Non-pigmented ciliary epithelial cell (primary cell): ENCODE measurements around the gene OR4C3.
"Not testable (repeated sequence)": the region's sequence is repeated elsewhere in the genome, so short reads cannot be mapped to it uniquely, and the experiment has no call there.

Experiments
- DNase-seq: peaks from one replicate; pipeline ENCODE4 v3.0.0-alpha.2; 2010; ENCODE audit warnings: low read depth

OR4C3 gene

GRCh38 chr11:48324620-48325019, at the start of gene OR4C3:
Gene OR4C3 (plus strand): TSS chr11:48324920. CDS start chr11:48325022, 102 bp downstream.
- DNase-seq: not testable (repeated sequence)

GRCh38 chr11:48305923-48306322, 18.8 kb upstream of the OR4C3 start, which contains the start of gene OR4S1:
Gene OR4S1 (plus strand): TSS chr11:48306223. CDS start chr11:48306223, 0 bp downstream.
- DNase-seq: no peak

GRCh38 chr11:48307760-48308386, 16.8 kb upstream of the OR4C3 start:
- DNase-seq: peak; percentile 8

- DNase-seq: not testable (repeated sequence)
These were observed 11.1 kb upstream of the OR4C3 start for GRCh38 chr11:48313590-48313989.

DNA sequence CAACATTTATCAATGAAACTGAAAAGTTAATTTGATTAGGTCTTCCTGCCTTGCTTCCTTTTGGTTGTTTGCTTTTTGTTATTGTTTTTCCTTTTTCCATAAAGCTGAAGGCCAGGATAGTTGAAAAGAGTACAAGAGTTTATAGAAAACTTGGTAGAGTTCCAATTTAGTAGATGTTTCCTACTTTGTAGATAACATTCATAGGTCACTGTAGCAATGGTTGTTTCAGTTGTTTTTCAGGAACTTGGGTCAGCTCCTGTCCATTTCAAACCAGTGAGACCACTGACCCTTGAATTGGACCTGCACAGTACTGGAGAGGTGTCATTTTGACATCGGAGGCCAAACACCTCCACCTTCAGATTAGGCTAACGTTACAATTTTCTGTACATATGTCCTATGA, 4.9 kb upstream of the OR4C3 start:
- DNase-seq: not testable (repeated sequence)

DNA sequence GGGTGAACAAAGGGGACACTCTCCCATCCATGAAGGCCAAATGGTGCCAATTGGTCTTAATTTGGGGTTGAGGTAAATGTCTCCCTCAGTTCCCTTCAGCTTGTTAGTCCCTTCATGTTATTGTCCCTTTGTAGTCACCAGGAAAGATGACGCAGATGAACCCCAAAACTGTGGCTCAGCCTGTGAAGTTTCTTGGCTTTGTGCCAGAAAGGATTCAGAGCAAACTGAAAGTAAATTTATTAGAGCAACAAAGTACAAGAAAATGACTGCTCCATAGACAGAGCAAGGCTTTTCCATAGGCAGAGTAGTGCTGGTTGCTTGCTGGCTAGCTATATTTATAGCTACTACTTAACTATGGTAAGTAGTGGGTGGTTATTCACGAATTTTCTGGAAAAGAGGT, 16.7 kb downstream of the OR4C3 start:
- DNase-seq: no peak

DNA sequence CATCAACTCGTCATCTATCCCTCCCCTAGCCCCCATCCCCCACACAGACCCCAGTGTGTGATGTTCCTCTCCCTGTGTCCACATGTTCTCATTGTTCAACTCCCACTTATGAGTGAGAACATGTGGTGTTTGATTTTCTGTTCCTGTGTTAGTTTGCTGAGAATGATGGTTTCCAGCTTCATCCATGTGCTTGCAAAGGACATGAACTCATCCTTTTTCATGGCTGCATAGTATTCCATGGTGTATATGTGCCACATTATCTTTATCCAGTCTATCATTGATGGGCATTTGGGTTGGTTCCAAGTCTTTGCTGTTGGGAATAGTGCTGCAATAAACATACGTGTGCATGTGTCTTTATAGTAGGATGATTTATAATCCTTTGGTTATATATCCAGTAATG, 17.8 kb downstream of the OR4C3 start:
- not testable (repeated sequence) for DNase-seq

GRCh38 chr11:48346286-48346685, 21.6 kb downstream of the OR4C3 start:
- not testable (repeated sequence) for DNase-seq

- no peak for DNase-seq
These were observed 29.3 kb downstream of the OR4C3 start for GRCh38 chr11:48354013-48354412.

- DNase-seq: no peak
These were observed 30.0 kb downstream of the OR4C3 start for GRCh38 chr11:48354677-48355076.

DNA sequence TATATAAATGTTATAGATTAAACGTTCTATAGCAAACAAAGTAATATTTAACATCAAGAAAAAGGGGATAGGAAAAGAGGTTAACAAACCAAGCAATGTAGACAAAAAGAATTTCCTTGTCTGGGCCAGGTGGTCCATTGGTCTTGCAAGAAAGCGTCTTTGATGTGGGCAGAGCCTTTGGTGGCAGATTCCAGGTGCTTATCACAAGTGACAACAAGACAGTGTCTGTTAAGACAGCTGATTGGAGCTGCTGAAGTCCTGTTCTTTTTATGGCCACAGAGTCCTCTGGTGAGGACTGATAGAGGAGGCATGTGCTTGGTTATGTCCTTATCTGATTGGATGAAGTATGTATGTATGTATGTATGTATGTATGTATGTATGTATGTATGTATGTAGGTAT, 36.6 kb downstream of the OR4C3 start:
- DNase-seq: not testable (repeated sequence)

- no peak for DNase-seq
These were observed 41.6 kb downstream of the OR4C3 start, which contains the start of gene OR4C5 for GRCh38 chr11:48366365-48366764. Gene OR4C5 (minus strand): TSS chr11:48366465. CDS start chr11:48366465, 0 bp downstream.
